Measurements from ENCODE around the gene LYPD8. TPM values are rescaled to one million over a fixed set of nuclear protein-coding genes. Genes with fewer than 3 reads are reported as not detected.
"Not testable (repeated sequence)": the region's sequence is repeated elsewhere in the genome, so short reads cannot be mapped to it uniquely, and the experiment has no call there.

LYPD8 gene, protein sequence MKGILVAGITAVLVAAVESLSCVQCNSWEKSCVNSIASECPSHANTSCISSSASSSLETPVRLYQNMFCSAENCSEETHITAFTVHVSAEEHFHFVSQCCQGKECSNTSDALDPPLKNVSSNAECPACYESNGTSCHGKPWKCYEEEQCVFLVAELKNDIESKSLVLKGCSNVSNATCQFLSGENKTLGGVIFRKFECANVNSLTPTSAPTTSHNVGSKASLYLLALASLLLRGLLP
- total RNA-seq, result 3.2 TPM
- 0.92 TPM for polyA plus RNA-seq (ENCODE audit: insufficient read depth, low read depth, low replicate concordance)
- long read RNA-seq, donor 1, result 0 reads
- long read RNA-seq, donor 2, result 0 reads
- long read RNA-seq, donor 3, result 0 reads
- long read RNA-seq, donor 4, partial matches to known transcripts, result 9 of 9 reads
- long read RNA-seq, donor 4, other reads (novel, unspliced or antisense), result 0 of 9 reads
- long read RNA-seq, donor 5, result 0 reads
- long read RNA-seq, donor 6, result 0 reads
- long read RNA-seq, donor 7, partial matches to known transcripts, result 0 of 1 reads
- long read RNA-seq, donor 7, other reads (novel, unspliced or antisense), result 1 of 1 reads
- long read RNA-seq, donor 8, result 0 reads
- long read RNA-seq, donor 9, result 0 reads
- long read RNA-seq, donor 10, partial matches to known transcripts, result 12 of 12 reads
- long read RNA-seq, donor 10, other reads (novel, unspliced or antisense), result 0 of 12 reads

GRCh38 chr1:248755517-248755916 lies at the start of gene LYPD8:
Gene LYPD8 (minus strand): TSS chr1:248755759. CDS start chr1:248751081, 4,678 bp downstream.
- peaks cover 0 to 13% (median 3%) of the 10 kb centered on the region in 3 donors for H3K4me1 ChIP-seq (ENCODE audit: control insufficient read depth in 2 of 3, insufficient read depth in 2 of 3, low read depth in 1 of 3, low read length in 3 of 3)
- no peak within 1 kb of the TSS for H3K27ac ChIP-seq (ENCODE audit: low read depth in 2 of 2, low read length in 2 of 2)
- DNase-seq (no peak), FAIRE-seq (no peak)
- no peak within 1 kb of the TSS for H3K9ac ChIP-seq (ENCODE audit: low read length in 3 of 3)
- H3K36me3 ChIP-seq (ENCODE audit: control insufficient read depth in 2 of 3, insufficient read depth in 3 of 3, low read length in 3 of 3), result no peaks in the 10 kb centered on the region
- H3K9me3 ChIP-seq (ENCODE audit: control insufficient read depth in 2 of 3, insufficient read depth in 1 of 3, low read length in 3 of 3), result peaks cover 0 to 11% (median 5%) of the 10 kb centered on the region in 3 donors
- intact Hi-C loops (cut with DNase I), result no loop called here
- no peaks in the 10 kb centered on the region for H3K27me3 ChIP-seq (ENCODE audit: control insufficient read depth, insufficient read depth, low read length)
- no peak within 1 kb of the TSS for H3K4me3 ChIP-seq (ENCODE audit: low read length in 3 of 3)
- TF ChIP-seq, protein P1, sequence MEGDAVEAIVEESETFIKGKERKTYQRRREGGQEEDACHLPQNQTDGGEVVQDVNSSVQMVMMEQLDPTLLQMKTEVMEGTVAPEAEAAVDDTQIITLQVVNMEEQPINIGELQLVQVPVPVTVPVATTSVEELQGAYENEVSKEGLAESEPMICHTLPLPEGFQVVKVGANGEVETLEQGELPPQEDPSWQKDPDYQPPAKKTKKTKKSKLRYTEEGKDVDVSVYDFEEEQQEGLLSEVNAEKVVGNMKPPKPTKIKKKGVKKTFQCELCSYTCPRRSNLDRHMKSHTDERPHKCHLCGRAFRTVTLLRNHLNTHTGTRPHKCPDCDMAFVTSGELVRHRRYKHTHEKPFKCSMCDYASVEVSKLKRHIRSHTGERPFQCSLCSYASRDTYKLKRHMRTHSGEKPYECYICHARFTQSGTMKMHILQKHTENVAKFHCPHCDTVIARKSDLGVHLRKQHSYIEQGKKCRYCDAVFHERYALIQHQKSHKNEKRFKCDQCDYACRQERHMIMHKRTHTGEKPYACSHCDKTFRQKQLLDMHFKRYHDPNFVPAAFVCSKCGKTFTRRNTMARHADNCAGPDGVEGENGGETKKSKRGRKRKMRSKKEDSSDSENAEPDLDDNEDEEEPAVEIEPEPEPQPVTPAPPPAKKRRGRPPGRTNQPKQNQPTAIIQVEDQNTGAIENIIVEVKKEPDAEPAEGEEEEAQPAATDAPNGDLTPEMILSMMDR (IDR thresholded peaks at IDR 0.05; ENCODE audit: borderline replicate concordance, extremely low read depth, insufficient read depth), result no peak

DNA sequence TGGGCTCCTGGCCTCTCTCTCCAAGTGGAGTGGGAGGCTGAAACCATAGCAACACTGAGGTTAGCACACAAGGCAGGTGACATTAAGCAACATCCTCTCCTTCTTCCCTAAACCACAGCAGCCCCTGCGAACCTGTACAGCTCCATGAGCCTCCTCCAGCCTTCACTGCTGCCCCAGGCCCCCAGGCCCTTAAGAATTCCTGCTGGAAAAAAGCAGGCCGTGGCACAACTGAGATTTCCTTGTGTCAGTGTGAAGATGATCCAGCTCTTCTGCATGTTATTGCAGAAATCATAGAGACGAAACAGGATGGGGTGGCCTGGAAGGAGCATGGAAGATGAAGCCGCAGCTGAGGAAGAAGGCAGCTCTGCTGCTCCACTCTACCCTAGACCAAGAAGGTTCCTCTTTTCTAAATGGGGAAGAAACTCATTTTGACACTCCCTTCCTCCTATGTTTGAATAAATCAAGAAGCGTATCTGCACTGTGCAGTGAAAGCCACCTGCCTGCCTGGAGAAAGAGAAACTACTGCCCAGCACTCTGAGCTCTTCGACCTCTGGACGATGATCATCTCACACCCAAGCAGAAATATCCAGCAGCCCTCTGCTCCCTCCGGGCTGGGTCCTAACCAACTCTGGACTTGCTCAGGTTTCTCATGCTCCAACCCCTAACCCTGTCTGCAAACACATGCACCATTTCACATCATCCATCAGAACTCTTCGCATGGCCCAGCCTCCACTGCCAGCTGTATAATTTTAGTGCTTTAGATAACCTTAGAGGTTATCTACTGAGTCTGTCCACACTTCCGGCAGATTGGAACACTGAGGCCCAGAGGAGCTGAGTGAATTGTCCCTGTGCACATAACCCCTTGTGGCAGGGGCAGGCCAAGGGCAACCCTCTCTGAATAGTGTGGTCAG lies 49.5 kb upstream of the LYPD8 start:
- no peaks in the 10 kb centered on the region for H3K27me3 ChIP-seq (ENCODE audit: control insufficient read depth, insufficient read depth, low read length)
- no peaks in the 10 kb centered on the region for H3K36me3 ChIP-seq (ENCODE audit: control insufficient read depth in 2 of 3, insufficient read depth in 3 of 3, low read length in 3 of 3)
- intact Hi-C loops (cut with DNase I), result no loop called here
- TF ChIP-seq, protein P1 (IDR thresholded peaks at IDR 0.05; ENCODE audit: borderline replicate concordance, extremely low read depth, insufficient read depth), result no peak
- no peak overlapping the region for H3K27ac ChIP-seq (ENCODE audit: low read depth in 2 of 2, low read length in 2 of 2)
- H3K4me1 ChIP-seq (ENCODE audit: control insufficient read depth in 2 of 3, insufficient read depth in 2 of 3, low read depth in 1 of 3, low read length in 3 of 3), result peaks cover 0 to 28% (median 22%) of the 10 kb centered on the region in 3 donors
- H3K9me3 ChIP-seq (ENCODE audit: control insufficient read depth in 2 of 3, insufficient read depth in 1 of 3, low read length in 3 of 3), result no peaks in the 10 kb centered on the region
- no peak overlapping the region for H3K4me3 ChIP-seq (ENCODE audit: low read length in 3 of 3)
- no peak for DNase-seq
- FAIRE-seq, result no peak
- H3K9ac ChIP-seq (ENCODE audit: low read length in 3 of 3), result no peak overlapping the region

- H3K27me3 ChIP-seq (ENCODE audit: control insufficient read depth, insufficient read depth, low read length); H3K36me3 ChIP-seq (ENCODE audit: control insufficient read depth in 2 of 3, insufficient read depth in 3 of 3, low read length in 3 of 3); FAIRE-seq; DNase-seq; H3K27ac ChIP-seq (ENCODE audit: low read depth in 2 of 2, low read length in 2 of 2); intact Hi-C loops (cut with DNase I); H3K9ac ChIP-seq (ENCODE audit: low read length in 3 of 3); H3K4me3 ChIP-seq (ENCODE audit: low read length in 3 of 3); H3K9me3 ChIP-seq (ENCODE audit: control insufficient read depth in 2 of 3, insufficient read depth in 1 of 3, low read length in 3 of 3): not testable (repeated sequence)
- H3K4me1 ChIP-seq (ENCODE audit: control insufficient read depth in 2 of 3, insufficient read depth in 2 of 3, low read depth in 1 of 3, low read length in 3 of 3), result peaks cover 0 to 28% (median 22%) of the 10 kb centered on the region in 3 donors
Observed at GRCh38 chr1:248803501-248803900, 47.9 kb upstream of the LYPD8 start.

Measured in kidney (tissue), 22 donors.